IMR-90 (cell line): ENCODE data around the gene TMEM239. TPM values are rescaled to one million over a fixed set of nuclear protein-coding genes. Genes with fewer than 3 reads are reported as not detected.

Experiments
- ATAC-seq: fragments of 200-7000 bp; cut with Tn5 transposase; 2 replicates; pipeline ENCODE4 v1.9.1; 2020; ENCODE audit warnings: low read depth, mild to moderate bottlenecking, moderate library complexity
- BruUV-seq: library from RNA; stranded (reverse); fragments of 400-500 nt; replicated peaks from 2 replicates; lab custom pipeline; 2021; lab: Mats Ljungman, UMichigan
- CTCF ChIA-PET: fragments of 300-600 bp; formaldehyde crosslinking; extraction: SDS; loops from one replicate; lab custom pipeline; 2021; ENCODE audit warnings: antibody characterized with exemption; lab: Yijun Ruan, JAX
- POLR2A ChIA-PET: fragments of 300-600 bp; sonication (Branson Sonifier 250); formaldehyde crosslinking; loops from one replicate; lab custom pipeline; 2022; ENCODE audit warnings: antibody characterized with exemption; ENCODE audit not compliant: unreplicated experiment; lab: Charles Lee
- DNase-seq: peaks from one replicate; pipeline ENCODE4 v3.0.0; 2013
- H2AFZ ChIP-seq: replicated peaks from 2 replicates; pipeline ENCODE3; 2013; ENCODE audit warnings: low read length, mild to moderate bottlenecking; ENCODE audit not compliant: poor library complexity
- H2AK5ac ChIP-seq: 2 replicates; pipeline ENCODE4 v1.6.1; 2013; ENCODE audit warnings: low read depth, low read length, inconsistent platforms
- H2AK9ac ChIP-seq: replicated peaks from 2 replicates; pipeline ENCODE3; 2013; ENCODE audit warnings: mild to moderate bottlenecking, low read depth, low read length, moderate library complexity; ENCODE audit not compliant: poor library complexity
- H2BK120ac ChIP-seq: 2 replicates; pipeline ENCODE4 v1.6.1; 2013; ENCODE audit warnings: low read depth, low read length, inconsistent platforms
- H2BK15ac ChIP-seq: 3 replicates; pipeline ENCODE4 v1.6.1; 2013; ENCODE audit warnings: low read depth, low read length, inconsistent platforms
- H2BK20ac ChIP-seq: 2 replicates; pipeline ENCODE4 v1.6.1; 2013; ENCODE audit warnings: low read depth, mild to moderate bottlenecking, inconsistent platforms, low read length, moderate library complexity
- H2BK5ac ChIP-seq: 2 replicates; pipeline ENCODE4 v1.6.1; 2013; ENCODE audit warnings: mild to moderate bottlenecking, low read depth, low read length, inconsistent platforms; ENCODE audit not compliant: poor library complexity, severe bottlenecking
- H3K14ac ChIP-seq: replicated peaks from 2 replicates; pipeline ENCODE4 v1.6.1; 2013; ENCODE audit warnings: low read depth, low read length, inconsistent platforms
- H3K18ac ChIP-seq: 2 replicates; pipeline ENCODE4 v1.6.1; 2013; ENCODE audit warnings: low read depth, low read length, control low read depth
- H3K23ac ChIP-seq: 2 replicates; pipeline ENCODE4 v1.6.1; 2013; ENCODE audit warnings: low read depth, low read length, inconsistent platforms
- H3K27ac ChIP-seq: 2 replicates; pipeline ENCODE4 v1.5.1; 2013; ENCODE audit warnings: mild to moderate bottlenecking, control low read depth, low read length; ENCODE audit not compliant: insufficient read depth
- H3K27me3 ChIP-seq: 2 replicates; pipeline ENCODE4 v1.6.1; 2013; ENCODE audit warnings: low read length; ENCODE audit not compliant: control insufficient read depth, insufficient read depth
- H3K36me3 ChIP-seq: 2 replicates; pipeline ENCODE4 v1.6.1; 2013; ENCODE audit warnings: low read length, mixed read lengths; ENCODE audit not compliant: control insufficient read depth, insufficient read depth
- H3K4ac ChIP-seq: 2 replicates; pipeline ENCODE4 v1.6.1; 2013; ENCODE audit warnings: low read depth, low read length, inconsistent platforms
- H3K4me1 ChIP-seq: 2 replicates; pipeline ENCODE4 v1.6.1; 2013; ENCODE audit warnings: low read length, mixed read lengths; ENCODE audit not compliant: control insufficient read depth, insufficient read depth
- H3K4me2 ChIP-seq: 2 replicates; pipeline ENCODE4 v1.6.1; 2013; ENCODE audit warnings: low read depth, mild to moderate bottlenecking, control low read depth, low read length, moderate library complexity
- H3K4me3 ChIP-seq: 2 replicates; pipeline ENCODE4 v1.5.1; 2013; ENCODE audit warnings: low read depth, mild to moderate bottlenecking, control low read depth, low read length, moderate library complexity; ENCODE audit not compliant: insufficient read depth
- H3K56ac ChIP-seq: 2 replicates; pipeline ENCODE4 v1.6.1; 2013; ENCODE audit warnings: low read length, inconsistent platforms; ENCODE audit not compliant: insufficient read depth; ENCODE audit errors: extremely low read depth
- H3K79me1 ChIP-seq, 2 experiments: 2 replicates each; pipeline ENCODE4 v1.6.1; 2013; ENCODE audit warnings: low read length in 2 of 2, inconsistent platforms in 1 of 2, low read depth in 1 of 2
- H3K9ac ChIP-seq: 2 replicates; pipeline ENCODE4 v1.6.1; 2013; ENCODE audit warnings: low read depth, low read length, control low read depth
- H3K9me1 ChIP-seq: 2 replicates; pipeline ENCODE4 v1.6.1; 2013; ENCODE audit warnings: low read length, inconsistent platforms; ENCODE audit not compliant: insufficient read depth
- H3K9me3 ChIP-seq: 2 replicates; pipeline ENCODE4 v1.6.1; 2013; ENCODE audit warnings: low read length; ENCODE audit not compliant: control insufficient read depth, insufficient read depth
- H4K20me1 ChIP-seq: 2 replicates; pipeline ENCODE4 v1.6.1; 2013; ENCODE audit warnings: low read length, inconsistent platforms; ENCODE audit not compliant: insufficient read depth
- H4K5ac ChIP-seq: 2 replicates; pipeline ENCODE4 v1.6.1; 2013; ENCODE audit warnings: mild to moderate bottlenecking, low read depth, low read length, control low read depth
- H4K8ac ChIP-seq, 2 experiments: 2 replicates each; pipeline ENCODE4 v1.6.1; 2013; ENCODE audit warnings: low read depth in 2 of 2, low read length in 2 of 2, control low read depth in 1 of 2, inconsistent platforms in 1 of 2
- H4K91ac ChIP-seq: 2 replicates; pipeline ENCODE4 v1.6.1; 2013; ENCODE audit warnings: low read depth, low read length, inconsistent platforms; ENCODE audit not compliant: insufficient read depth
- BHLHE40 ChIP-seq: fragments of 150-350 bp; IDR thresholded peaks from 2 replicates; pipeline ENCODE4 v1.6.1; 2016; ENCODE audit warnings: mild to moderate bottlenecking, low read depth, low read length
- CEBPB ChIP-seq: IDR thresholded peaks from 2 replicates; pipeline ENCODE4 v1.6.1; 2012; ENCODE audit warnings: low read depth, low read length, improper control_type of control experiment
- CHD1 ChIP-seq: IDR thresholded peaks from 2 replicates; pipeline ENCODE4 v1.6.1; 2012; ENCODE audit warnings: low read depth, low read length, improper control_type of control experiment
- ELK1 ChIP-seq: fragments of 150-350 bp; IDR thresholded peaks from 2 replicates; pipeline ENCODE4 v1.6.1; 2016; ENCODE audit warnings: low read depth, mild to moderate bottlenecking, low read length, moderate library complexity, borderline replicate concordance
- FOS ChIP-seq: fragments of 150-350 bp; IDR thresholded peaks from 2 replicates; pipeline ENCODE4 v1.6.1; 2016; ENCODE audit warnings: low read depth, low read length
- MAFK ChIP-seq: IDR thresholded peaks from 2 replicates; pipeline ENCODE4 v1.6.1; 2012; ENCODE audit warnings: low read depth, low read length, improper control_type of control experiment
- MAZ ChIP-seq: IDR thresholded peaks from 2 replicates; pipeline ENCODE4 v1.6.1; 2012; ENCODE audit warnings: low read depth, mild to moderate bottlenecking, low read length, improper control_type of control experiment, moderate library complexity, borderline replicate concordance
- MXI1 ChIP-seq: IDR thresholded peaks from 2 replicates; pipeline ENCODE4 v1.6.1; 2012; ENCODE audit warnings: low read depth, mild to moderate bottlenecking, low read length, moderate library complexity, borderline replicate concordance
- NFE2L2 ChIP-seq: fragments of 150-350 bp; IDR thresholded peaks from 2 replicates; pipeline ENCODE4 v1.6.1; 2016; ENCODE audit warnings: low read depth, mild to moderate bottlenecking, low read length
- POLR2A ChIP-seq: IDR thresholded peaks from 2 replicates; pipeline ENCODE4 v1.6.1; 2012; ENCODE audit warnings: mild to moderate bottlenecking, low read depth, low read length
- RAD21 ChIP-seq: IDR thresholded peaks from 2 replicates; pipeline ENCODE4 v1.6.1; 2012; ENCODE audit warnings: low read length, improper control_type of control experiment
- RCOR1 ChIP-seq: IDR thresholded peaks from 2 replicates; pipeline ENCODE4 v1.6.1; 2012; ENCODE audit warnings: mild to moderate bottlenecking, low read length, improper control_type of control experiment; ENCODE audit not compliant: insufficient replicate concordance
- RFX5 ChIP-seq: IDR thresholded peaks from 2 replicates; pipeline ENCODE4 v1.8.0; 2012; ENCODE audit warnings: low read depth, mild to moderate bottlenecking, low read length, moderate library complexity
- SMC3 ChIP-seq: fragments of 150-350 bp; IDR thresholded peaks from 2 replicates; pipeline ENCODE4 v1.6.1; 2016; ENCODE audit warnings: low read depth, mild to moderate bottlenecking, antibody characterized with exemption, low read length, moderate library complexity
- USF2 ChIP-seq: fragments of 150-350 bp; IDR thresholded peaks from 2 replicates; pipeline ENCODE4 v1.6.1; 2017; ENCODE audit warnings: mild to moderate bottlenecking, antibody characterized with exemption, low read length, low read depth
- WGBS, 2 experiments: methylation state at CpG; one replicate each; pipeline versions ENCODE4 v1.1.5 to v1.1.7; 2013; ENCODE audit warnings: missing lambda C conversion rate in 2 of 2; ENCODE audit not compliant: insufficient read length in 1 of 2; ENCODE audit errors: extremely low coverage in 2 of 2; 5-methylcytosine and 5-hydroxymethylcytosine counted together
- dilution Hi-C: fragments of 300-500 bp; cut with HindIII; formaldehyde crosslinking; loops from one replicate; pipeline ENCODE4 v1.14.3; 2018; ENCODE audit warnings: low sequenced_read_pairs; ENCODE audit not compliant: unreplicated experiment
- in situ Hi-C: fragments of 300-500 bp; cut with MboI; formaldehyde crosslinking; loops from 3 replicates; pipeline ENCODE4 v1.14.3; 2019; ENCODE audit warnings: low sequenced_read_pairs, inconsistent platforms, mixed read lengths
- intact Hi-C: fragments of 100-400 bp; cut with micrococcal nuclease; formaldehyde crosslinking; loops from 2 replicates; pipeline ENCODE4 v1.10.0; 2022
- polyA plus RNA-seq, 3 experiments: library from polyadenylated mRNA; depleted of rRNA; stranded (reverse); fragments of >200 nt; gene quantifications; 2 replicates each; pipeline ENCODE4 v1.2.3, GENCODE V29; 2012; ENCODE audit warnings: low replicate concordance in 1 of 3
- total RNA-seq: library from RNA; depleted of rRNA; stranded (reverse); fragments of >200 nt; gene quantifications from 2 replicates; pipeline ENCODE4 v1.2.3, GENCODE V29; 2012
- TF ChIP-seq, protein P1 (sequence below): conservative IDR thresholded peaks from 2 replicates; pipeline ENCODE4 v1.5.1; 2012; ENCODE audit warnings: mild to moderate bottlenecking, low read depth, low read length, improper control_type of control experiment

The TMEM239 gene
- total and polyA plus RNA-seq, 2 of the 4 experiments (the other 2 are of a cell fraction), result 0.32 TPM; not detected in 1

DNA sequence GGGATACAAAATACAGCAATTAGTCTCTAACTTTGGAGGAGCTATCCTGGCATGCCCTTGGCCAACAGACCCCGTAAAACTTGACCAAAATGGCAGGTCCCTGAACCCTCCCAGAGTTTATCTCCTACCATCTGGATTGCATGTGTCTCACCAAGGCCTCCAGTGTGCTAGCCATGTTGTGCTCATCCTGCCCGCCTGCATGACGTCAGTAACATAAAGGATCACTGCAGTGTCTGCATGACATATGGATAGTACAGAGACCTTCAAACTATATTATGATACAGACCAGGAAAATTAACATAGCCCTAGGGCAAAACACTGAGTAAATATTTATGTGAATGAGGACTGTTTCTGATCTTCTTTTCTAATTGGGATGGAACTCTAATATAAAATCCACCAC is 41.0 kb upstream of the TMEM239 start:
- no peak overlapping the region for H2AK9ac ChIP-seq
- H3K36me3 ChIP-seq, result no peaks in the 10 kb centered on the region
- H3K18ac ChIP-seq, result no peak overlapping the region
- H4K20me1 ChIP-seq, result no peaks in the 10 kb centered on the region
- no peak overlapping the region for H2AK5ac ChIP-seq
- no peak overlapping the region for H3K27ac ChIP-seq
- ChIA-PET CTCF (interaction anchor here (0.7 kb wide), 1 partner anchor 224 kb away, joined by 3 read pairs; no protein-coding TSS in a partner anchor), POLR2A (no interaction called here)
- H3K27me3 ChIP-seq, result peaks cover 3% of the 10 kb centered on the region
- no peak overlapping the region for H3K4me2 ChIP-seq
- H3K23ac ChIP-seq, result no peak overlapping the region
- H3K4me1 ChIP-seq, result no peaks in the 10 kb centered on the region
- H3K9me3 ChIP-seq, result peaks cover 6% of the 10 kb centered on the region
- H2BK20ac ChIP-seq, result no peak overlapping the region
- H4K8ac ChIP-seq, result no peak overlapping the region
- H3K4me3 ChIP-seq, result no peak overlapping the region
- H3K14ac ChIP-seq, result no peak overlapping the region
- no peak overlapping the region for H3K9ac ChIP-seq
- in situ Hi-C loops, result no loop called here
- H4K5ac ChIP-seq, result no peak overlapping the region
- WGBS, 2 experiments, result 50% methylated on average over 1 of the region's 3 CpGs; no CpG with 5 or more reads in 1 of the 2 experiments
- dilution Hi-C loops, result no loop called here
- no peak overlapping the region for H2BK15ac ChIP-seq
- ATAC-seq (no peak), DNase-seq (no peak)
- no TSS peak for BruUV-seq
- H3K79me1 ChIP-seq, result no peaks in the 10 kb centered on the region
- H3K56ac ChIP-seq, result no peak overlapping the region
- TF ChIP-seq RFX5 (no peak), MAFK (no peak), USF2 (no peak), RCOR1 (no peak), BHLHE40 (no peak), FOS (no peak), RAD21 (no peak), MXI1 (no peak), POLR2A (no peak), SMC3 (no peak), ELK1 (no peak), CHD1 (no peak), NFE2L2 (no peak), CEBPB (no peak), MAZ (no peak)
- TF ChIP-seq, protein P1, sequence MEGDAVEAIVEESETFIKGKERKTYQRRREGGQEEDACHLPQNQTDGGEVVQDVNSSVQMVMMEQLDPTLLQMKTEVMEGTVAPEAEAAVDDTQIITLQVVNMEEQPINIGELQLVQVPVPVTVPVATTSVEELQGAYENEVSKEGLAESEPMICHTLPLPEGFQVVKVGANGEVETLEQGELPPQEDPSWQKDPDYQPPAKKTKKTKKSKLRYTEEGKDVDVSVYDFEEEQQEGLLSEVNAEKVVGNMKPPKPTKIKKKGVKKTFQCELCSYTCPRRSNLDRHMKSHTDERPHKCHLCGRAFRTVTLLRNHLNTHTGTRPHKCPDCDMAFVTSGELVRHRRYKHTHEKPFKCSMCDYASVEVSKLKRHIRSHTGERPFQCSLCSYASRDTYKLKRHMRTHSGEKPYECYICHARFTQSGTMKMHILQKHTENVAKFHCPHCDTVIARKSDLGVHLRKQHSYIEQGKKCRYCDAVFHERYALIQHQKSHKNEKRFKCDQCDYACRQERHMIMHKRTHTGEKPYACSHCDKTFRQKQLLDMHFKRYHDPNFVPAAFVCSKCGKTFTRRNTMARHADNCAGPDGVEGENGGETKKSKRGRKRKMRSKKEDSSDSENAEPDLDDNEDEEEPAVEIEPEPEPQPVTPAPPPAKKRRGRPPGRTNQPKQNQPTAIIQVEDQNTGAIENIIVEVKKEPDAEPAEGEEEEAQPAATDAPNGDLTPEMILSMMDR, result no peak
- no peaks in the 10 kb centered on the region for H3K9me1 ChIP-seq
- no peak overlapping the region for H4K91ac ChIP-seq
- H2AFZ ChIP-seq, result no peak overlapping the region
- H2BK120ac ChIP-seq, result no peak overlapping the region
- H3K4ac ChIP-seq, result no peak overlapping the region
- H2BK5ac ChIP-seq, result no peak overlapping the region
- intact Hi-C loops, result no loop called here
